Measurements from ENCODE around the gene MACROD1. TPM values are rescaled to one million over a fixed set of nuclear protein-coding genes. Genes with fewer than 3 reads are reported as not detected.
A peak's percentile ranks its signal among the peaks of the same experiment; 100 is the strongest.

Gene MACROD1
- polyA plus RNA-seq, 1 donor (not counting 4 experiments of a cell fraction or from before 2014, with no cell fraction given) = 4.6 TPM

DNA sequence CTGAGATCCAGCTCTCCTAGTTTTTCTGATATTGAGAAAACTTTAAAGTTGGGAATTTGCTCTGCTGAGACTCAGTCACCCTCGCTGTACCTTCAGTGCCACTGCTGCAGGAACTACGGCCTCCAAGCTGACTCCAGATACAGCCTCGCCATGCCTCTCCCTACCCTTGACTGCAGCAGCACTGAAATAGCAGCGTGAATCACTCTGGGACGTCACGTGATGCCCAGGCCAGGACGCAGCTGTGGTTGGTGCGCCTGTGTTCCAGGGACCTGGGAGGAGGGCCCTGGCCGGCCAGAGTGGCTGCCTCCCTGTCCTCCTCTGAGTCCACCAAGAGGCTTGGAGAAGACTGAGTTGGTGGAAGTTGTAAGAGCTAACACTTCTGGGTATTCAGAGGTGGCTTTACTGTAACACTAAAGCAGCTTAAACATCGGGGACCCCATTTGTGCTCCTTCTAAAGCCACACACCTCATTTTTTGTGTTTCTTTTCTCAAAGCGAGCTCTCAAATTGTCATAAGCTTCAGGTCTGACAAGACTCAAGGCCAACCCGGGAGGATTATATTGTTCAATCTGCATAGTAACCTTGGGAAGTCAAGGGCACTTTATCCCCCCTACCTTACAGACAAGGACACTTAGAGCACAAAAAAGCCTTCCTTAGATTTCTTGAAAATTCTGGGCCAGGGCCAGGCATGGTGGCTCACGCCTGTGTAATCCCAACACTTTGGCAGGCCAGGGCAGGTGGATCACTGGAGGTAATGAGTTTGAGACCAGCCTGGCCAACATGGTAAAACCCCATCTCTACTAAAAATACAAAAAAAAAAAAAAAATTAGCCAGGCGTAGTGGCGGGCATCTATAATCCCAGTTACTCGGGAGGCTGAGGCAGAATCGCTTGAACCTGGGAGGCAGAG, 15.8 kb upstream of the MACROD1 start:
- dilution Hi-C loops (cut with MboI; ENCODE audit: extremely low pct_ligation_motif_present, low sequenced_read_pairs) = no loop called here
- H2AFZ ChIP-seq (ENCODE audit: control insufficient read depth, low read length) = peak overlapping the region; percentile 64
- FAIRE-seq = peak; percentile 78

DNA sequence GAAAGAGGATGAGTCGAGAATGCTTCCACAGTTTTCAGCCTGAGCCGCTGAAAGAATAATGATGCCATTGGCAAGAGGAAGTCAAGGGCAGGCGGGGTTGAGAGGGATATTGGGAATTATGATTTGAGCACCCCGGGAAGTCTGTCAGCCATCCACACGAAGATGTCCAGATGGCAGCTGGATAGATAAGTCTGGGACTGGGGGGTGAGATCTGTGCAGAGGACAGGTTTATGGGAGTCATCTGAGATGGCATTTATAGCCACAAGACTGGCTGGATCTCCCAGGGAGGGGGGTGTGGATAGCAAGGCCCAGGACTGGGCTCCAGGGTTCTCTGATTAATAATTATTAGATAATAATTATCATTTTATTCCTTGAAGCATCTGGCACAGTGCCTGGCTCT, 15.0 kb upstream of the MACROD1 start:
- Histone ChIP-seq H3K79me2 (ENCODE audit: control insufficient read depth, insufficient read depth, low read length) (peaks cover 21% of the 10 kb centered on the region), H3K4me3 (ENCODE audit: control insufficient read depth in 2 of 3, extremely low read depth in 1 of 3, insufficient read depth in 2 of 3, low read depth in 1 of 3, low read length in 3 of 3) (no peak overlapping the region), H3K4me1 (ENCODE audit: control insufficient read depth, extremely low read depth, insufficient read depth, low read length) (peaks cover 19% of the 10 kb centered on the region), H4K20me1 (ENCODE audit: control insufficient read depth, extremely low read depth, insufficient read depth, low read length) (no peaks in the 10 kb centered on the region), H3K4me2 (ENCODE audit: control insufficient read depth, extremely low read depth, insufficient read depth, low read depth, low read length) (no peak overlapping the region), H3K27me3 (ENCODE audit: control insufficient read depth, extremely low read depth, insufficient read depth, low read length) (no peaks in the 10 kb centered on the region), H3K36me3 (ENCODE audit: control insufficient read depth in 2 of 2, extremely low read depth in 1 of 2, insufficient read depth in 2 of 2, low read length in 2 of 2) (peaks cover 0 to 2% of the 10 kb centered on the region in 2 experiments), H3K27ac (ENCODE audit: control insufficient read depth, insufficient read depth, low read length) (no peak overlapping the region), H2AFZ (ENCODE audit: control insufficient read depth, low read length) (no peak overlapping the region), H3K9ac (ENCODE audit: control insufficient read depth, extremely low read depth, insufficient read depth, low read length) (no peak overlapping the region), H3K9me3 (ENCODE audit: control insufficient read depth, low read depth, low read length) (no peaks in the 10 kb centered on the region), H3K9me1 (ENCODE audit: control insufficient read depth, extremely low read depth, insufficient read depth, low read length) (no peaks in the 10 kb centered on the region)
- dilution Hi-C loops (cut with MboI; ENCODE audit: extremely low pct_ligation_motif_present, low sequenced_read_pairs) = no loop called here
- DNase-seq (ENCODE audit: low read depth, low spot score) (no peak), FAIRE-seq (no peak)
- TF ChIP-seq EZH2 (IDR thresholded peaks at IDR 0.05; ENCODE audit: low read length) = no peak
- TF ChIP-seq, protein P1, sequence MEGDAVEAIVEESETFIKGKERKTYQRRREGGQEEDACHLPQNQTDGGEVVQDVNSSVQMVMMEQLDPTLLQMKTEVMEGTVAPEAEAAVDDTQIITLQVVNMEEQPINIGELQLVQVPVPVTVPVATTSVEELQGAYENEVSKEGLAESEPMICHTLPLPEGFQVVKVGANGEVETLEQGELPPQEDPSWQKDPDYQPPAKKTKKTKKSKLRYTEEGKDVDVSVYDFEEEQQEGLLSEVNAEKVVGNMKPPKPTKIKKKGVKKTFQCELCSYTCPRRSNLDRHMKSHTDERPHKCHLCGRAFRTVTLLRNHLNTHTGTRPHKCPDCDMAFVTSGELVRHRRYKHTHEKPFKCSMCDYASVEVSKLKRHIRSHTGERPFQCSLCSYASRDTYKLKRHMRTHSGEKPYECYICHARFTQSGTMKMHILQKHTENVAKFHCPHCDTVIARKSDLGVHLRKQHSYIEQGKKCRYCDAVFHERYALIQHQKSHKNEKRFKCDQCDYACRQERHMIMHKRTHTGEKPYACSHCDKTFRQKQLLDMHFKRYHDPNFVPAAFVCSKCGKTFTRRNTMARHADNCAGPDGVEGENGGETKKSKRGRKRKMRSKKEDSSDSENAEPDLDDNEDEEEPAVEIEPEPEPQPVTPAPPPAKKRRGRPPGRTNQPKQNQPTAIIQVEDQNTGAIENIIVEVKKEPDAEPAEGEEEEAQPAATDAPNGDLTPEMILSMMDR (optimal IDR thresholded peaks at IDR 0.05 in 1 of 3, IDR thresholded peaks at IDR 0.05 in 1 of 3, conservative IDR thresholded peaks at IDR 0.05 in 1 of 3; ENCODE audit: extremely low read depth in 1 of 3, insufficient read depth in 2 of 3, low read length in 3 of 3) = no peak

More for the DNA sequence above, 15.8 kb upstream of the MACROD1 start:
- peak overlapping the region; percentile 84 for H3K4me2 ChIP-seq (ENCODE audit: control insufficient read depth, extremely low read depth, insufficient read depth, low read depth, low read length)
- no peak for DNase-seq (ENCODE audit: low read depth, low spot score)
- no peaks in the 10 kb centered on the region for H4K20me1 ChIP-seq (ENCODE audit: control insufficient read depth, extremely low read depth, insufficient read depth, low read length)
- H3K9ac ChIP-seq (ENCODE audit: control insufficient read depth, extremely low read depth, insufficient read depth, low read length) = peak overlapping the region; percentile 43
- H3K9me1 ChIP-seq (ENCODE audit: control insufficient read depth, extremely low read depth, insufficient read depth, low read length) = no peaks in the 10 kb centered on the region
- peaks cover 19% of the 10 kb centered on the region for H3K4me1 ChIP-seq (ENCODE audit: control insufficient read depth, extremely low read depth, insufficient read depth, low read length)
- no peak for TF ChIP-seq EZH2 (IDR thresholded peaks at IDR 0.05; ENCODE audit: low read length)
- TF ChIP-seq, protein P1 (optimal IDR thresholded peaks at IDR 0.05 in 1 of 3, IDR thresholded peaks at IDR 0.05 in 1 of 3, conservative IDR thresholded peaks at IDR 0.05 in 1 of 3; ENCODE audit: extremely low read depth in 1 of 3, insufficient read depth in 2 of 3, low read length in 3 of 3) = no peak
- H3K27me3 ChIP-seq (ENCODE audit: control insufficient read depth, extremely low read depth, insufficient read depth, low read length) = no peaks in the 10 kb centered on the region
- H3K27ac ChIP-seq (ENCODE audit: control insufficient read depth, insufficient read depth, low read length) = peak overlapping the region; percentile 45
- H3K36me3 ChIP-seq (ENCODE audit: control insufficient read depth in 2 of 2, extremely low read depth in 1 of 2, insufficient read depth in 2 of 2, low read length in 2 of 2) = peaks cover 0 to 2% of the 10 kb centered on the region in 2 experiments
- peak overlapping the region in 1 of 3 experiments; percentile 45 for H3K4me3 ChIP-seq (ENCODE audit: control insufficient read depth in 2 of 3, extremely low read depth in 1 of 3, insufficient read depth in 2 of 3, low read depth in 1 of 3, low read length in 3 of 3)
- H3K79me2 ChIP-seq (ENCODE audit: control insufficient read depth, insufficient read depth, low read length) = peaks cover 21% of the 10 kb centered on the region
- no peaks in the 10 kb centered on the region for H3K9me3 ChIP-seq (ENCODE audit: control insufficient read depth, low read depth, low read length)

Data from keratinocyte (primary cell).